ENCODE data around the gene SYT15.
"Not testable (repeated sequence)": the region's sequence is repeated elsewhere in the genome, so short reads cannot be mapped to it uniquely, and the experiment has no call there.

The SYT15 gene

GRCh38 chr10:46556515-46557318, 22.2 kb upstream of the SYT15 start, which contains the start of gene GPRIN2:
Gene GPRIN2, minus strand, starts transcription at chr10:46556658. Its CDS starts 5,922 bp downstream, at chr10:46550736.
- no peak for DNase-seq (ENCODE audit: low read depth in 2 of 2)

- DNase-seq (ENCODE audit: low read depth in 2 of 2), result no peak
Observed at GRCh38 chr10:46557319-46558121, 21.4 kb upstream of the SYT15 start.

GRCh38 chr10:46558122-46558391, 20.9 kb upstream of the SYT15 start:
- no peak for DNase-seq (ENCODE audit: low read depth in 2 of 2)

- no peak for DNase-seq (ENCODE audit: low read depth in 2 of 2)
Observed at GRCh38 chr10:46558392-46559185, 20.3 kb upstream of the SYT15 start.

- DNase-seq (ENCODE audit: low read depth in 2 of 2), result no peak
Observed at GRCh38 chr10:46559231-46559671, 19.7 kb upstream of the SYT15 start.

GRCh38 chr10:46560381-46560780, 18.5 kb upstream of the SYT15 start:
- DNase-seq (ENCODE audit: low read depth in 2 of 2), result no peak

GRCh38 chr10:46560952-46561351, 18.0 kb upstream of the SYT15 start:
- DNase-seq (ENCODE audit: low read depth in 2 of 2), result no peak

GRCh38 chr10:46565591-46566332, 13.2 kb upstream of the SYT15 start:
- not testable (repeated sequence) for DNase-seq (ENCODE audit: low read depth in 2 of 2)

- not testable (repeated sequence) for DNase-seq (ENCODE audit: low read depth in 2 of 2)
Observed at GRCh38 chr10:46567151-46567550, 11.8 kb upstream of the SYT15 start.

- not testable (repeated sequence) for DNase-seq (ENCODE audit: low read depth in 2 of 2)
Observed at GRCh38 chr10:46570655-46571054, 8.3 kb upstream of the SYT15 start.

- not testable (repeated sequence) for DNase-seq (ENCODE audit: low read depth in 2 of 2)
Observed at GRCh38 chr10:46572765-46573164, 6.2 kb upstream of the SYT15 start.

GRCh38 chr10:46573314-46573713, 5.6 kb upstream of the SYT15 start:
- DNase-seq (ENCODE audit: low read depth in 2 of 2), result not testable (repeated sequence)

GRCh38 chr10:46573884-46574283, 5.0 kb upstream of the SYT15 start:
- DNase-seq (ENCODE audit: low read depth in 2 of 2), result not testable (repeated sequence)

GRCh38 chr10:46577624-46578473, 1.1 kb upstream of the SYT15 start:
- not testable (repeated sequence) for DNase-seq (ENCODE audit: low read depth in 2 of 2)

GRCh38 chr10:46579378-46579777, 450 bp downstream of the SYT15 start:
- DNase-seq (ENCODE audit: low read depth in 2 of 2), result not testable (repeated sequence)

- DNase-seq (ENCODE audit: low read depth in 2 of 2), result not testable (repeated sequence)
Observed at GRCh38 chr10:46581997-46582396, 3.1 kb downstream of the SYT15 start.

GRCh38 chr10:46582568-46582967, 3.6 kb downstream of the SYT15 start:
- DNase-seq (ENCODE audit: low read depth in 2 of 2), result not testable (repeated sequence)

- DNase-seq (ENCODE audit: low read depth in 2 of 2), result not testable (repeated sequence)
Observed at GRCh38 chr10:46584196-46584595, 5.3 kb downstream of the SYT15 start.

- not testable (repeated sequence) for DNase-seq (ENCODE audit: low read depth in 2 of 2)
Observed at GRCh38 chr10:46585246-46585645, 6.3 kb downstream of the SYT15 start.

- DNase-seq (ENCODE audit: low read depth in 2 of 2), result not testable (repeated sequence)
Observed at GRCh38 chr10:46587546-46587945, 8.6 kb downstream of the SYT15 start.

All from fibroblast of skin of left biceps (primary cell).